GM19463 (cell line): Measurements from ENCODE around the gene NOP53.
"Not testable (repeated sequence)": the region's sequence is repeated elsewhere in the genome, so short reads cannot be mapped to it uniquely, and the experiment has no call there.

ENCODE experiments used
- ATAC-seq: cut with Tn5 transposase; IDR thresholded peaks from one replicate; pipeline ENCODE4 v1.9.1; 2021; ENCODE audit warnings: mild to moderate bottlenecking, moderate library complexity; ENCODE audit not compliant: unreplicated experiment

The NOP53 gene

DNA sequence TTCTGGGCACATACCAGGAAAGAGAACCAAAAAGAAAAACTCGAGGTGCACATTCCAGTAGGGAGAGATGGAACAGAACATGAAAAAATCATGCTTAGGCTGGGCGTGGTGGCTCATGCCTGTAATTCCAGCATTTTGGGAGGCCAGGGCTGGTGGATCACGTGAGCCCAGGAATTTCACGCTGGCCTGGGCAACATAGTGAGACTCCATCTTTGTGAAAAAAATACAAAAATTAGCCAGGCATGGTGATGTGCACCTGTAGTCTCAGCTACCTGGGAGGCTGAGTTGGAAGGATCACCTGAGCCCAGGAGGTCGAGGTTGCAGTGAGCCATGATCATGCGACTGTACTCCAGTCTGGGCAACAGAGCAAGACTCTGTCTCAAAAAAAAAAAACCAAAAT lies 25.9 kb downstream of the NOP53 start:
- not testable (repeated sequence) for ATAC-seq

- no peak for ATAC-seq
These were observed 31.2 kb downstream of the NOP53 start for GRCh38 chr19:47776568-47776967.

DNA sequence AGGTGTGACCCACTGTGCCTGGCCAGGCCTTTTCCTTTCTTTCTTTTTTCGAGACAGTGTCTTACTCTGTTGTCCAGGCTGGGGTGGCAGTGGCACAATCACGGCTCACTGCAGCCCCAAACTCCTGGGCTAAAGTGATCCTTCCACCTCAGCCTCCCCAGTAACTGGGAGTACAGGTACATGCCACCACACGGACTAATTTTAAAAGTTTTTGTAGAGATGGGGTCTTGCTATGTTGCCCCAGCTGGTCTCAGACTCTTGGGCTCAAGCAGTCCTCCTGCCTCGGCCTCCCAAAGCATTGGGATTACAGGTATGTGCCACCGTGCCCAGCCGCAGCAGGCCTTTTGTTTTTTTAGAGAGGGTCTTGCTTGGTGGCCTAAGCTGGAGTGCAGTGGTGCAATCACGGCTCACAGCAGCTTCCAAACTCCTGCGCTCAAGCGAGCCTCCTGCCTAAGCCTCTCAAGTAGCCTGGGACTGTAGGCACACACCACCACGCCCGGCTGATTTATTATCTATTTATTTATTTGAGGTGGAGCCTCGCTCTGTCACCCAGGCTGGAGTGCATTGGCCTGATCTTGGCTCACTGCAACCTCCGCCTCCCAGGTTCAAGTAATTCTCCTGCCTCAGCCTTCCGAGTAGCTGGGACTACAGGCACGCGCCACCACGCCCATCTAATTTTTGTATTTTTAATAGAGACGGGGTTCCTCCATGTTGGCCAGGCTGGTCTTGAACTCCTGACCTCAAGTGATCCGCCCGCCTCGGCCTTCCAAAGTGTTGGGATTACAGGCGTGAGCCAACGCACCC lies 32.1 kb downstream of the NOP53 start:
- not testable (repeated sequence) for ATAC-seq

GRCh38 chr19:47778049-47778953 lies 33.0 kb downstream of the NOP53 start, which contains the start of gene SELENOW:
SELENOW (plus strand) TSS chr19:47778703; CDS start chr19:47778786, 83 bp downstream.
- ATAC-seq: peak; percentile 78

- ATAC-seq: no peak
These were observed 33.6 kb downstream of the NOP53 start for GRCh38 chr19:47778954-47779351.

- no peak for ATAC-seq
These were observed 34.3 kb downstream of the NOP53 start for GRCh38 chr19:47779524-47780214.

DNA sequence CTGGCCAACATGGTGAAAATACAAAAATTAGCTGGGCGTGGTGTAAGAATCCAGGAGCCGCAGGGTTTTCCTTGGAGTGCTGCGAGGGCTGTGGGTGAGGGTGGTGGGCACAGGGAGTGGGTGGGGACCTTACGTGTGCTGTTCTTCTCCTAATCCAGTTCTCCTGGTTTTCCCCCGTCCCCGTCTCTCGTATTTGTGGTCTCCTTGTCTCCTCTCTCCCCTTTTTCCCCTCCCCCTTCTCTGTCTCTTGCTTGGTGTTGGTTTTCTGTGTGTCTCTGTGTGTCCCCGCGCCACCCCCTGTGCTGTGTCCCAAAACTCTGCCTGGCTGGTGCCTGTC lies 34.8 kb downstream of the NOP53 start:
- ATAC-seq: no peak

GRCh38 chr19:47781590-47782262 lies 36.4 kb downstream of the NOP53 start:
- no peak for ATAC-seq

- ATAC-seq: no peak
These were observed 41.2 kb downstream of the NOP53 start for GRCh38 chr19:47786566-47786965.

- ATAC-seq: not testable (repeated sequence)
These were observed 42.0 kb downstream of the NOP53 start for GRCh38 chr19:47787307-47787706.

- not testable (repeated sequence) for ATAC-seq
These were observed 44.5 kb downstream of the NOP53 start for GRCh38 chr19:47789811-47790210.

DNA sequence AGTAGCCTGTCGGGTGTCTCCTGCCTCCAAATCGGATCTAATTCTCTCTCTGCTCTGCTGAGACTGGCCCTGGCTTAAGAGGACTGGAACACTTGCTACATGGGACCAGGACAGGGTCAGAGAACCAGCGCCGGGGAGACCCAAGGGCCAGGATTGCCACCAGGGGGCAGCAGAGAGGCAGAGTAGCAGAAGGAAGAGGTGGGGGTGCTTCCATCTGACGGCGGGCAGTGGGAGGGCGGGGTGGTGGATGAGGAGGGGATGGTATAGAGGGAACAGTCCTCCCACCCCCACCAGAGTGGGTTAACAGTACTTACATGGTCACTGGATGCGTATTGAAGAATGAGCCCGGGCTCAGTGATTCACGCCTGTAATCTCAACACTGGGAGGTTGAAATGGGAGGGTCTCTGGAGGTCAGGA lies 45.1 kb downstream of the NOP53 start:
- no peak for ATAC-seq

DNA sequence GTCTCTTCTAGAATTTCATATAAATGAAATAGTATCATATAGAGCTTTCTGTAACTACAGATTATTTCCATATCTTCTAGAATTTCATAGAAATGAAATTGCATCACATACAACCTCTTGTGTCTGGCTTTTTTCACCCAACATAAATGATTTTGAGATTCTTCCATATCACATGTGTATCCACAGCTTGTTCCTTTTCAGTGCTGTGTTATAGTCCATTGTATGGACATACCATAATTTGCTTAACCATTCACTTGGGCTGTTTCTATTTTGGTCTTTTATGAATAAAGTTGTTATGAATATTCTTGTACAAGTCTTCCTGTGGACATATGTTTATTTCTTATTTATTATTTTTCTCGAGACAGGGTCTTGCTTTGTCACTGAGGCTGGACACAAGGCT lies 47.3 kb downstream of the NOP53 start:
- ATAC-seq: no peak

DNA sequence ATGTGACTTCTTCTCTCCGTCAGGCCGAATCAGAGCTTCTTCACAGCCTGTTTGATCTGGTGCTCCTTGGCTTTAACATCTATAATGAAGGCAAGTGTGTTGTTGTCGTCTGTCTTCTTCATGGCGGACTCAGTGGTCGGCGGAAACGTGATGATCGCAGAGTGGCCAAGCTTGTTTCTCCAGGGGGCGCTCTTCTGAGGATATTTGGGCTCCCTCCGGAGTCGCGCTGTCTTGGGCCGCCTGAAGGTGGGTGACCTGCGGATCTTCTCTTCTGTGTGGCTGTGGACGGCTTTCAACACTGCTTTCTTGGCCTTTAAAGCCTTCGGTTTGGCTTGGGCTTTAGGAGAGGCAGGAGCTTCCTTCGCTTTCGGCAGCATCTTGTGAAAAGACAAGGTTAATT lies 49.2 kb downstream of the NOP53 start:
- ATAC-seq: no peak

GRCh38 chr19:47796785-47797184 lies 51.4 kb downstream of the NOP53 start:
- no peak for ATAC-seq

- no peak for ATAC-seq
These were observed 52.9 kb downstream of the NOP53 start for GRCh38 chr19:47797996-47798903.

GRCh38 chr19:47798904-47799266 lies 53.5 kb downstream of the NOP53 start:
- no peak for ATAC-seq

- no peak for ATAC-seq
These were observed 55.9 kb downstream of the NOP53 start for GRCh38 chr19:47801270-47801669.

GRCh38 chr19:47802521-47803043 lies 57.2 kb downstream of the NOP53 start:
- ATAC-seq: no peak
